Measurements from ENCODE around the gene SEC16A. TPM values are rescaled to one million over a fixed set of nuclear protein-coding genes. Genes with fewer than 3 reads are reported as not detected.

The SEC16A gene
- total RNA-seq, 2 experiments from 2014 or later, result 23.7 to 60.1 TPM

DNA sequence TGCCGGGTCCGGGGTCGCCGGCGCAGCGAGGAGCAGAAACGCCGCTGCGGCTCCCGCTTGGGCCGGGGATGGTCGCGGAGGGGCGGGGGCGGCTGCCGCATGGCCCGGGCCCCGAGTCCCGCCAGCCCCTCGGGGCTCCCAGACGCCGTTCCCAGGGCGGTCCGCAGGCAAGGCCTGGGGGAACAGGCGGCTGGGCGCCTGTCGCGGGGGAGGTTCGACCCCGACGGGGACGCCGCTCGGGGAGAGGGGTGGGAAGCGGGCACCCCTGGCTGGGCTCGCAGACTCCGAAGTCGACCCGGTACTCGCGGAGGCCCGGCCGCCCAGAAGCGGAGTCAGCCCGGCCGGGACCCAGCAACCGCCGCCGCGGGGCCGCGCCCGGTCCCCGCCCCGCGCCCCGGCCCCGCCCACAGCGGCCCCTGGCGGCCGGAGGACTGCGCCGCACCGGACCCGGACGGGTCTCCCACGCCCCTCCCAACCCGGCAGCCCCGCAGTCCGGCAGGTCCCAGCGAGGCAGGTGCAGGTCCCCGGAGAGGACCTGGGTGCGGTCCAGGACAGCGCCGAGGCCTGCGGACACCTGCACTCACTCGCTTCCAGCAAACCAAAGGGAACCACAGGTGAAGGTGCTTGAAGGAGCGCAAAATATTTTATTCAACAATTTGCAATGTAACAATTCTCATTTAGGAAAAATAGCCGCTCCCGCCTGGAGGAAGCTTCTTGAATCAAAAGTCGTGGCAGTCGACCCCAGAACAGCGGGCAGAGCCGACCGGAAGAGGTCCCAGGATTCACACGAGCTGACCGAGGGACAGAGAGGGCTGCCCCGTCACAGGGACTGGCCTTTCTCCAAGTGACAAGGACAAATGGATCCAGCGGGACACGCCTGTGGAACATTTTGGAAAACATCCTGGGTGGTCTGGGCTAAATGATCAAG is 43.1 kb downstream of the SEC16A start, which contains the start of gene INPP5E:
Gene INPP5E (minus strand): TSS at position 365 of the 928 bp plus-strand sequence. CDS start 426 bp downstream, outside the sequence.
- TF ChIP-seq, protein P1, sequence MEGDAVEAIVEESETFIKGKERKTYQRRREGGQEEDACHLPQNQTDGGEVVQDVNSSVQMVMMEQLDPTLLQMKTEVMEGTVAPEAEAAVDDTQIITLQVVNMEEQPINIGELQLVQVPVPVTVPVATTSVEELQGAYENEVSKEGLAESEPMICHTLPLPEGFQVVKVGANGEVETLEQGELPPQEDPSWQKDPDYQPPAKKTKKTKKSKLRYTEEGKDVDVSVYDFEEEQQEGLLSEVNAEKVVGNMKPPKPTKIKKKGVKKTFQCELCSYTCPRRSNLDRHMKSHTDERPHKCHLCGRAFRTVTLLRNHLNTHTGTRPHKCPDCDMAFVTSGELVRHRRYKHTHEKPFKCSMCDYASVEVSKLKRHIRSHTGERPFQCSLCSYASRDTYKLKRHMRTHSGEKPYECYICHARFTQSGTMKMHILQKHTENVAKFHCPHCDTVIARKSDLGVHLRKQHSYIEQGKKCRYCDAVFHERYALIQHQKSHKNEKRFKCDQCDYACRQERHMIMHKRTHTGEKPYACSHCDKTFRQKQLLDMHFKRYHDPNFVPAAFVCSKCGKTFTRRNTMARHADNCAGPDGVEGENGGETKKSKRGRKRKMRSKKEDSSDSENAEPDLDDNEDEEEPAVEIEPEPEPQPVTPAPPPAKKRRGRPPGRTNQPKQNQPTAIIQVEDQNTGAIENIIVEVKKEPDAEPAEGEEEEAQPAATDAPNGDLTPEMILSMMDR (conservative IDR thresholded peaks at IDR 0.05; ENCODE audit: low read length), result peak; percentile 65
- no peak for TF ChIP-seq EZH2phosphoT487 (IDR thresholded peaks at IDR 0.05; ENCODE audit: borderline replicate concordance, low read depth, low read length)
- ChIA-PET POLR2A (no interaction called here), CTCF (ENCODE audit: unreplicated experiment) (interaction anchor here (0.5 kb wide), 1 partner anchor 168 kb away, joined by 6 read pairs; no protein-coding TSS in a partner anchor)
- no TSS peak for BruUV-seq (replicated peaks)
- no peaks in the 10 kb centered on the region for H3K9me2 ChIP-seq (ENCODE audit: insufficient read depth, low read length)
- DNase-seq (ENCODE audit: low spot score), result peak; percentile 83
- H2AFZ ChIP-seq (ENCODE audit: low read length), result peak within 1 kb of the TSS; percentile 15; the same call in 1 of the 2 replicates
- H3K9me3 ChIP-seq (ENCODE audit: low read length), result no peaks in the 10 kb centered on the region
- H3K27ac ChIP-seq (ENCODE audit: low read depth, low read length, poor library complexity, severe bottlenecking), result peak within 1 kb of the TSS; percentile 49
- peak within 1 kb of the TSS; percentile 87 for H3K4me3 ChIP-seq (ENCODE audit: low read depth, low read length, poor library complexity, severe bottlenecking)
- peaks cover 25% of the 10 kb centered on the region; the same call in 1 of the 2 replicates for H3K79me2 ChIP-seq (ENCODE audit: insufficient read depth, low read depth, low read length)
- H3K4me1 ChIP-seq (ENCODE audit: insufficient read depth, low read length, poor library complexity, severe bottlenecking), result peaks cover 23% of the 10 kb centered on the region
- peak within 1 kb of the TSS; percentile 91 for H3K4me2 ChIP-seq (ENCODE audit: low read length)
- intact Hi-C loops (cut with micrococcal nuclease; ENCODE audit: unreplicated experiment), result loop anchor here (1.0 to 2.0 kb wide), 2 partner anchors 39 to 43 kb away; partner anchors contain the start of genes SEC16A and SNAPC4
- peaks cover 8% of the 10 kb centered on the region for H4K20me1 ChIP-seq (ENCODE audit: insufficient read depth, low read length)
- peaks cover 50% of the 10 kb centered on the region; the same call in 1 of the 2 replicates for H3K36me3 ChIP-seq (ENCODE audit: insufficient read depth, low read length)

DNA sequence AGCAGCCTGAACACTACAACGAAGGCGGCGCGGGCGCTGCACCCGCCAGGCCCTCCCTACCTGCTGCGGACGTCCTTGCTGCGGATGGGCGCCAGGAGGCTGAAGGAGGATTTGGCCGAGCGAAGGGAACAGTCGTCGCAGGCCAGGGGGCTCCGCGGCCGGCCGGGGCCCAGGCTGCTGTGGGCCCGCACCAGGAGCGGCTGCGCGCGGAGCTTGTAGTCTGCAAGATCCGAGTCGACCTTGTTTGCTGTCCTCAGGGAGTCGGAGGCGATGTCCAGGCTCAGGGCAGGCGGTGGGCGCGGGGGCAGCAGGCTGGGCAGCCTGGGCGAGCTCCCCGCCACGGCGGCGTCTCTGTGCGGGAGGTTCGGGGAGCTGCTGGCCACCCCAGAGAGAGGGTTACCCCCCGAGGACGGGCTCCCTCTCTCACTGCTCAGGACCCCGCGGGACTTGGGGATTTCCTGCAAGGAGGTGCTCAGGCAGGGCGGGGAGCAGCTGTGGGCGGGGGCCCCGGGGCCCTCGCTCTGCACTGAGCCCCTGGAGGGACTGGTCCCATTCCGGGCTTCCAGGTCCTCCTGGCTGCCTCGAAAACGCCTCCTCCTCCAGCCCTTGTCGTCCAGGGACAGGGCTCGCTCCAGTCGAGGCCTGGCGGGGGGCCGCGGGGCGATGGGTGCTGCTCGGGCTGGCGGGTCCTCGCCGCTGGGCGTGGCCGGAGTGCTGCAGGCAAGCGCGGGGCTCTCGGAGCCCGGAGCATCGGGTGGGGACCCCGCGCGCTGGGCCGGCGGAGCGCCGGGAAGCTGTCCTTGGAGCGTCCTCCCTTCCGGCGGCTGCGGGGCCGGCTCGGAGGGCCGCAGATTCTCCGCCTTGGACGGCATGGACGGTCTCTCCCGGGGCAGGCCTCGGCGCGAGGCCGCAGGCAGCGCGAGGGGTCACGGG is 44.0 kb downstream of the SEC16A start:
- Histone ChIP-seq H3K4me1 (ENCODE audit: insufficient read depth, low read length, poor library complexity, severe bottlenecking) (peaks cover 23% of the 10 kb centered on the region), H4K20me1 (ENCODE audit: insufficient read depth, low read length) (peaks cover 8% of the 10 kb centered on the region), H3K4me3 (ENCODE audit: low read depth, low read length, poor library complexity, severe bottlenecking) (peak overlapping the region; percentile 87), H3K9me2 (ENCODE audit: insufficient read depth, low read length) (no peaks in the 10 kb centered on the region), H3K27ac (ENCODE audit: low read depth, low read length, poor library complexity, severe bottlenecking) (peak overlapping the region; percentile 49), H2AFZ (ENCODE audit: low read length) (peak overlapping the region; percentile 15; the same call in 1 of the 2 replicates), H3K4me2 (ENCODE audit: low read length) (peak overlapping the region; percentile 91), H3K79me2 (ENCODE audit: insufficient read depth, low read depth, low read length) (peaks cover 25% of the 10 kb centered on the region; the same call in 1 of the 2 replicates), H3K9me3 (ENCODE audit: low read length) (no peaks in the 10 kb centered on the region), H3K36me3 (ENCODE audit: insufficient read depth, low read length) (peaks cover 41% of the 10 kb centered on the region; the same call in 1 of the 2 replicates)
- ChIA-PET POLR2A (no interaction called here), CTCF (ENCODE audit: unreplicated experiment) (no interaction called here)
- intact Hi-C loops (cut with micrococcal nuclease; ENCODE audit: unreplicated experiment), result loop anchor here (1.0 to 2.0 kb wide), 2 partner anchors 39 to 44 kb away; partner anchors contain the start of genes SEC16A and SNAPC4
- no TSS peak for BruUV-seq (replicated peaks)
- DNase-seq (ENCODE audit: low spot score), result peak; percentile 61
- no peak for TF ChIP-seq EZH2phosphoT487 (IDR thresholded peaks at IDR 0.05; ENCODE audit: borderline replicate concordance, low read depth, low read length)
- TF ChIP-seq, protein P1 (conservative IDR thresholded peaks at IDR 0.05; ENCODE audit: low read length), result no peak

All from OCI-LY7 (cell line).